DLD1 (cell line): ENCODE results near the gene CEBPE.
"Not testable (repeated sequence)": the region's sequence is repeated elsewhere in the genome, so short reads cannot be mapped to it uniquely, and the experiment has no call there.

Experiments
- in situ Hi-C: cut with HindIII; loops from 2 replicates; pipeline ENCODE4 v1.10.0; 2017; ENCODE audit warnings: low sequenced_read_pairs

The CEBPE gene

GRCh38 chr14:23123419-23123818, 4.4 kb upstream of the CEBPE start:
- in situ Hi-C loops: no loop called here

- in situ Hi-C loops: no loop called here
These were observed 3.0 kb upstream of the CEBPE start for GRCh38 chr14:23122086-23122485.

GRCh38 chr14:23121361-23121771, 2.3 kb upstream of the CEBPE start:
- in situ Hi-C loops: no loop called here

- in situ Hi-C loops: no loop called here
These were observed 1.6 kb upstream of the CEBPE start for GRCh38 chr14:23120541-23121251.

- in situ Hi-C loops: no loop called here
These were observed 590 bp upstream of the CEBPE start for GRCh38 chr14:23119363-23120327.

- in situ Hi-C loops: no loop called here
These were observed 1.6 kb downstream of the CEBPE start for GRCh38 chr14:23117371-23118020.

GRCh38 chr14:23115918-23116317, 3.1 kb downstream of the CEBPE start:
- in situ Hi-C loops: no loop called here

- in situ Hi-C loops: no loop called here
These were observed 3.9 kb downstream of the CEBPE start for GRCh38 chr14:23115039-23115731.

GRCh38 chr14:23114669-23115038, 4.4 kb downstream of the CEBPE start:
- in situ Hi-C loops: no loop called here

GRCh38 chr14:23114120-23114458, 5.0 kb downstream of the CEBPE start:
- in situ Hi-C loops: no loop called here

GRCh38 chr14:23113431-23114119, 5.5 kb downstream of the CEBPE start:
- in situ Hi-C loops: no loop called here

- in situ Hi-C loops: no loop called here
These were observed 6.5 kb downstream of the CEBPE start for GRCh38 chr14:23112359-23113178.

GRCh38 chr14:23110579-23111365, 8.3 kb downstream of the CEBPE start:
- in situ Hi-C loops: no loop called here

GRCh38 chr14:23109769-23110168, 9.3 kb downstream of the CEBPE start:
- in situ Hi-C loops: no loop called here

- in situ Hi-C loops: not testable (repeated sequence)
These were observed 10.9 kb downstream of the CEBPE start for GRCh38 chr14:23108169-23108568.

GRCh38 chr14:23107620-23108019, 11.4 kb downstream of the CEBPE start:
- in situ Hi-C loops: not testable (repeated sequence)

- in situ Hi-C loops: no loop called here
These were observed 12.4 kb downstream of the CEBPE start for GRCh38 chr14:23106747-23107045.

- in situ Hi-C loops: no loop called here
These were observed 13.7 kb downstream of the CEBPE start for GRCh38 chr14:23105348-23105824.
